C1 segment of cervical spinal cord (tissue), 14 donors: ENCODE measurements around the gene NIF3L1.
"Not testable (repeated sequence)": the region's sequence is repeated elsewhere in the genome, so short reads cannot be mapped to it uniquely, and the experiment has no call there.

ENCODE experiments used
- DNase-seq, 14 donors: peaks; one replicate each; lab custom pipeline; 2025; lab: John Stamatoyannopoulos, UW

Gene NIF3L1

DNA sequence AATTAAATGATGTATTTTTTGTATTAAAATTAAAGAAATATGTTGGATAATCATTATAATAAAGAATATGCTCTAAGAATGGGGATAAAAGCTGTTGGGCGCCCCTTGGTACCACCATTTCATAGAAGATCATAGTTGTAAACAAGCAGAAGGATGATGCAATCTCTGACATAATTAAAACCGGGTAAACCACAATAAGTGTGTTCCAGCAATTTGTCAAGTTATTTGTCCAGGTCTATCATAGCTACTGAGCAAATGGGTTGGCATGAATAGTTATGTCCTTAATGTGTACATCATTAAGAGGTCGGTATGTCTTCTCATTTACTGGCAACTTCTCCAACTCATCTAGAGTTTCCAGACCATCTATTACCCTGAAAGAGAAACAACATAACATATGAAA is 18.0 kb upstream of the NIF3L1 start:
- no peak for DNase-seq

- no peak for DNase-seq
Observed at GRCh38 chr2:200873560-200873959, 15.6 kb upstream of the NIF3L1 start.

GRCh38 chr2:200877443-200877842 is 11.7 kb upstream of the NIF3L1 start:
- no peak for DNase-seq

DNA sequence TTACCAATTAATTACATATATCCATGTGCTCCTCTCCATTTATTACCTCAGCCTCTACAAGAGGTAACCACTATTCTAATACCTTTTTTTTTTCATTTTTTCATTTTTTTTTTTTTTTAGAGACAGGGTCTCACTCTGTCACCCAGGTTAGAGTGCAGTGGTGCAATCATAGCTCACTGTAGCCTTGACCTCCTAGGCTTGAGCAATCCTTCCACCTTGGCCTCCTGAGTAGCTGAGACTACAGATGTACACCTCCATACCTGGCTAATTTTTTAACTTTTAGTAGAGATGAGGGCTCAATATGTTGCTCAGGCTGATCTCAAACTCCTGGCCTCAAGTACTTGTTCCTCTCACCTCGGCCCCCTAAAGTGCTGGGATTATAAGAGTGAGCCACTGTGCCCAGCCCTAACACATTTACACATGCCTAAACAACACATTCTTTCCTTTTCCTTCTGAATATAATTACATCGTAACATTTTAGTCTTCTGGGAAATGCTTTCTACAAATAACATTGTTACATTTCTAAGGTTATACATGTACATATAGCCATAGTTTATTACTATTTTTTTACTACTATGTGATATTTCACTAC is 10.8 kb upstream of the NIF3L1 start:
- DNase-seq = no peak

DNA sequence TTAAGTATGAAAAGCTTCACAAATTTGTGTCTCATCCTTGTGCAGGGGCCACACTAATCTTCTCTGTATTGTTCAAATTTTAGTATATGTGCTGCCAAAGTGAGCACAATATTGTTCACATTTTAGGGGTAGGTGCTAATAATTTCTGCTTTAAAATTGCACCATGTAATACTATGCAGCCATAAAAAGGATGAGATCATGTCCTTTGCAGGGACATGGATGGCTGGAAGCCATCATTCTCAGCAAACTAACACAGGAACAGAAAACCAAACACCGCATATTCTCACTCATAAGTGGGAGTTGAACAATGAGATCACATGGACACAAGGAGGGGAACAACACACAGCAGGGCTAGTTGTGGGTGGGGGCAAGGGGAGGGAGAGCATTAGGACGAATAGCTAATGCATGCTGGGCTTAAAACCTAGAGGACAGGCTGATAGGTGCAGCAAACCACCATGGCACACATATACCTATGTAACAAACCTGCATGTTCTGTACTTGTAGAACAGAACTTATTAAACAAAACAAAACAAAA is 7.4 kb upstream of the NIF3L1 start:
- not testable (repeated sequence) for DNase-seq

- no peak for DNase-seq
Observed at GRCh38 chr2:200899482-200899881, 10.3 kb downstream of the NIF3L1 start.

DNA sequence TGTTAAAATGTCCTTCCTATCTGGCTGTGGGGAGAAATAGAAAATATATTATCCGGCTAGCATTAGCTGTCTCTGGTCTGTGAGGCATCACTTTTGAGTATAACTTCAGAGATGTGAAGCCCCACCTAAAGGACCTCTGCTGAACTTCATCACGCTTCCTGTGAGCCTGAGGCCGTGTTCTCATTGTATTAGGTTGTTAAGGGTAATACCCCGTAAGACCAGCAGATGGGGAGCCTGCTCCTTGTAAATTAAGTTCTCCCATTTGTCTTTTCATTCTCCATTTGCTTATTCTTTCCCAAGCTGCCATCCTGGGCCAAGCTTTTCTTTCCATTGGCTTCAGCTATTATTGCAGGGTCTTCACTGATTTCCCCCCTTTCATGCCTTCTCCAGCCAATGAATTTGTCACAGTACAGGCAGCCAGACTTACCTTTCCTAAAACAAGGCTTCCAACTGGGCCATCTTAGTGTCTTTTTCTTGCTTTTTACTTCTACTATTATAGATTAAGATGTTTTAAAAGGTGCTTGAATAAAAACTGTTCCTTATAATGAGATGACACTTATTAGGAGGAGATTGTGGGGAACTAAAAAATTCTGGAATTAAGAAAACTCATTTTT is 12.4 kb downstream of the NIF3L1 start:
- DNase-seq = peak in 8 of 14 donors; percentile 0 to 22 (median 10)

GRCh38 chr2:200905618-200906296 is 16.6 kb downstream of the NIF3L1 start:
- DNase-seq = peak in 12 of 14 donors; percentile 2 to 58 (median 28)

DNA sequence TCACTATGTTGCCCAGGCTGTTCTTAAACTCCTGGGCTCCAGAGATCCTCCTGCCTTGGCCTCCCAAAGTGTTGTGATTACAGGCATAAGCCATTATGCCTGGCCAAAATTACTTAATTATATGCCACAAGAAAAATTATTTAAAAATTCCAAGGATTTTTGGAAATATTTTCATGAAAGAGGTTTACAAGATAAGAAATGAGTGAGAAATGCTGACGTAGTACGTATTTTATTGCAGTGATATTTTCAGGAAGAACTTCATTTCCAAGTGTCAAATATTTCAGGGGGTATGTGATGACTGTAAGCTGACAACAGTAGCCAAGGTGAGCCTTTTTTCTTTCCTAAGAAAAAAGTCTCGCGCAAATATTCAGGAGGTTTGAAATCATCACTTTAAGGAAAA is 20.8 kb downstream of the NIF3L1 start:
- no peak for DNase-seq

- DNase-seq = no peak
Observed at GRCh38 chr2:200913654-200914053, 24.5 kb downstream of the NIF3L1 start.

GRCh38 chr2:200922439-200922838 is 33.3 kb downstream of the NIF3L1 start:
- DNase-seq = no peak

DNA sequence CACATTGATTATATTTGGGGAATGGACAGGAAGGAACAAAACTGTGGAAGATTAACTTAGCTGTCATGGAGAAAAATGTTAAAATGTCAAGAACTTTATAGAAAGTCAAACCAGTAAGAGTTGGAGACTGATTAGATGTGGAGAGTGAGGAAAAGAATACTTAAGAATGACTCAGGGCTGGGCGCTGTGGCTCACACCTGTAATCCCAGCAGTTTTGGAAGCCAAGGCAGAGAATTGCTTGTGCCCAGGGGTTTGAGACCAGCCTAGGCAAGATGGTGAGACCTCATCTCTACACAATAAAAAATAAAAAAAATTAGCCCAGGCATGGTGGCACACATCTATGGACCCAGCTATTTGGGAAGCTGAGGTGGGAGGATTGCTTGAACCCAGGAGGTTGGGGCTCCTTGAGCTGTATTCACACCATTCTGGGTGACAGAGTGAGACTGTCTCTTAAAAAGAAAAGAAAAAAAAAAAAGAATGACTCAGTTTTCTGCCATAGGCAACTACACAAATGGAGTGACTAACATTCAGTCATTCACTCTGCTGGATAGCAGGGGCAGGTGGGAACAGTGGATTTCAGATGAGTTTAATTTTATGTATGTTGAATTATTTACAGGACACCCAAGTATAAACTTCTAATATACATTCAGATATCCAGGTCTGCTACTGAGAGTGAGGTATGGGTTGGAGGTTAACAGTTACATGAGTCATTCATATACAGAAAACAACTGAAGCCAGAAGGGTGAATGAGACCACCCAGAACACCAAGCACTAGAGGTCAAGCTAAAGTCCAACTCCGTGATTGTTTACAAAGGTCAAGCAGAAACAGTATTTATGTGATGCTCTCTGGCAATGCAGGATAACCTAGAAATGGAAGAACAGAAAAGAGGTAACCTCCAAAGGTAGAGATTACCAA is 40.4 kb downstream of the NIF3L1 start:
- no peak for DNase-seq

GRCh38 chr2:200930947-200931626 is 41.9 kb downstream of the NIF3L1 start:
- DNase-seq = no peak

- no peak for DNase-seq
Observed at GRCh38 chr2:200939832-200940231, 50.7 kb downstream of the NIF3L1 start.

DNA sequence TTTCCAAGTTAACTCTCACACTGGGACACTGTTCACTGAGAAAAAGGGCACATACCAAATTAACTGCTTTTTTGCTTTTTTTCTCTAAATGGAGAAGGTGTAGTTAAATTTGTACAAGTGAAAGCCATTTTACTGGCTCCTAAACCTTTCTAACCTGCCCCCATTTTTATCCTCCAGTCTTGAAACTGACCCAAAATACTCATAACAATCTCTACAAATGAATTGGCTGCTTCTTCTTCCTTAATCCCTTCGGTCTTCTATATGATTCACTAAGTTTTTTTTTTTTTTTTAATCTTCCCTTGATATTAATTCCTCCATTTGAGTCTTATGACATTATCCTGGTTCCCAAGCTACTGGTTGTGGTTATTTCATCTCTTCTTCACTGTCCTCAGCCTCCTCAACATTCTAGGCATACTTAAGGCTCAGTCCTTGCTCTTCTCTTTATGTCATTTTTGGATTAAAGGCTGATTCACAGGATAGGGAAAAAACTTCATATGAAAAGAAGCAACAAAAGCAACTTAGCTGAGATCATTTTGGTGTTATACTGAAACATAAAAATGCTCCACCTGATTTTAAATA is 54.4 kb downstream of the NIF3L1 start:
- no peak for DNase-seq

DNA sequence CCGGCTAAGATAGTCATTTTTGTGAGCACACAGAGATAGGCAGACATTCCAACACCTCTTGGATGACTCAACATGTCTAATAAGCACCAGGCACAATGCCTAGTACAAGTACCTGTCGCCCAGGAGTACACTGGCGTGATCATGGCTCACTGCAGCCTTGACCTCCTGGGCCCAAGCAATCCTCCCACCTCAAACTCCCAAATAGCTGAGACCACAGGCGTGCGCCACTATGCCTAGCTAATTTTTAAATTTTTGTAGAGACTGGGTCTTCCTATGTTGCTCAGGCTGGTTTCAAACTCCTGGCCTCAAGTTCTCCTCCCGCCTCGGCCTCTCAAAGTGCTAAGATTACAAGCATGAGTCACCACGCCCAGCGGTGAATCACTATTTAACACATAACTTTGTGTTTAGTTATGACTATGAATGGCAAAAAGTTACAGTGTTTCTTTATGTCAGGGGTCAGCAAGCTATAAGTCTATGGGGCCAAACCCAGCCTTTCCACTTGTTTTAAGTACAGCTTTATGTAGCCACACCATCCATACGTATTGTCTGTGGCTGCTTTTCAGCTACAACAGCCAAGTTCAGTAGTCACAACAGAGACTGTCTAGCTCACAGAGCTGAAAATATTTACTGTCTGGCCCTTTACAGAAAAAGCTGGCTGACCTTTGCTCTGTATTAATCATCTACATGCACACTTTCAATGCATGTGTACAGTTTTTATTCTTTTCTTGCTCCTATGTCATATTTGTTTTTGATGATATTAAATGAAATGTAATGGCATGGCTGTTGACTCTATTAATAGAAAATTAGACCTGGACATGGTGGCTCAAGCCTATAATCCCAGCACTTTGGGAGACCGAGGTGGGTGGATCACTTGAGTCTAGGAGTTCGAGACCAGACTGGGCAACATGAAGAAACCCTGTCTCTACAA is 55.6 kb downstream of the NIF3L1 start:
- DNase-seq = no peak

- no peak for DNase-seq
Observed at GRCh38 chr2:200945395-200945729, 56.2 kb downstream of the NIF3L1 start.

GRCh38 chr2:200950378-200950777 is 61.2 kb downstream of the NIF3L1 start:
- no peak for DNase-seq
